RPMI7951 (cell line): ENCODE measurements around the gene ARNT2. TPM values are rescaled to one million over a fixed set of nuclear protein-coding genes. Genes with fewer than 3 reads are reported as not detected.
A peak's percentile ranks its signal among the peaks of the same experiment; 100 is the strongest.

Experiments used
- DNase-seq: peaks from one replicate; pipeline ENCODE4 v3.0.0-alpha.2; 2012; ENCODE audit warnings: low read depth
- total RNA-seq: library from RNA; depleted of rRNA; stranded (reverse); fragments of >200 nt; shearing (Covaris generic); gene quantifications from 2 replicates; pipeline ENCODE4 v1.2.3, GENCODE V29; 2014

Gene ARNT2
- total RNA-seq, 1 experiment from 2014 or later, result 2.3 TPM

- DNase-seq, result no peak
These were observed 62.4 kb downstream of the ARNT2 start for GRCh38 chr15:80466543-80466942.

DNA sequence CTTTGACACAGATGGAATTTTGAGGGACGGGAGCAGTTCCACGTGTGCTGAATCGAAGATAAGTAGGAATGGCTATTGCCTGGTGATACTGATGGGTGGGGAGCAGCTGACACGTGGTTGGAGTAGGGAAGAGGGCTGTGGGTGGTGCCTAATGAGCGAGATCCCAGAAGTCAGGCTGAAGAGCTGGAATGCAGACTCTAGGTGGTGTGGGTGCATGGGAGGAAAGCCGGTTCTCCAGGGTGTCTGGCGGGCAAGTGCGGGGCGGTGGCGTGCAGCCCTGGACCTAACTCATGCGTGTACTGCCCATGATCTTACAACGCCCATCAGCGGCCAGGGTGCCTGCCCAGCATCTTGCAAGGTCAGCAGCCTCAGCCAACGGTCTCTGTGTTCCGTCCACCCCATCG is 63.1 kb downstream of the ARNT2 start:
- no peak for DNase-seq

DNA sequence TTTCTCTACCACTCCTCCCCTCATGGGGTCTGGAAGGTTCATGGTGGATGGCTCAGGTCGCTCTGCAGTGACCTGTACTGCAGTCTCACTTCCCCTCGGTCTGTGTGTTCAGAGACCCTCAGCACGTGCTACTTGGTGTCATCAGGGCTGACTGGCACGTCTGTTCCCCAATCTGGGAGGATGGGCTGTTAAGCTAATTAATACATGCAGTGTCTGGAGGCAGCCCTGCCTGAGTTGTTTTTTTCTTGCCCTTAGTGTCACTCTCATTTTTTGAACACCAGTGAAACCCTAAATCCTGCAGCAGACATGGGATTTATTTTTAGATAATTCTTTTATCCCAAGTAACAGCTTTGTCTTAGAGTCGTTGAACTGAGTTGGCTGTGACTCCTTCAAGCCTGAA is 64.6 kb downstream of the ARNT2 start:
- DNase-seq, result no peak

GRCh38 chr15:80471881-80472280 is 67.7 kb downstream of the ARNT2 start:
- no peak for DNase-seq

DNA sequence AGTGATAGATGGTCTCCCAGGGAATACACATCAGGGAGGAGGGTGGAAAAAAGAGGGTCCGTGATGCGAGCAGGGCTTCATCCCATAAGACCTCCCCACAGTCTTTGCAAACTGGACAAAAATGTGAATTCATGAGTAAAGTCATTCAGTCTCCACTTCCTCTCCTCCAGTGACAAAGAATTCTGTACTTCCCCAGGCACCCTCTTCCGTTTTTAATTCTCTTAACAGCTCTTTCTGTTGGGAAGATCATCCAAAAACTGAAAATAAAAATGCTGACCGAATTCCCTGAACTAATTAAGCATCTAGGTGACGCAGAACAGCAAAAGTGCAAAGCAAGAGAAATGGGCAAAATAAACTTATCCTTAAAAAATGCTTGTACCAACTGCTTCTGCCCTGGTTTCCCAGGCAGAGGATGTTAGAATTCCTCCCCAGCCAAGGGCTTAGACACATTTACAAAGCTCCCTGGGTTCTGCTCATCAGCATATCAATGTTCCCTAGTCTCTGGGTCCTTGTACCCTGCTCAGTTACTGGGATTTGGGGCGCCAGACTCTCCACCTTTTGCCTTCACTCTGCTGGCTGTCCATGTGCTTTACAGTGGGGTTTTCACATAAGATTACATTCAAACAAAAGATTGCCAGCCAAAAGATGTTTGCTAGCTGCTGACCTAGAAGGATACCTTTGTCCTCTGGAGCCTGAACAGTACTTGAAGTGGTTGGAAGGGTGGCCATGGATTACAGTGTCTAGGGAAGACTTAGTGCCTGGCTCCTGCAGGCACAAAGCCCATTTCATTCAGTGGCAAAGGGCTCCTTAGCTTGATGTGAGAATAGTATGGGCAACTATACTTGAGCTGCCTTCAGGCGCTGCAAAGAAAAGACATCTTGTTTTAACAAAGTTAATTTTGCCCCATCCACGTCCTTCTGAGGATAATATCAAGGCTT is 69.4 kb downstream of the ARNT2 start:
- DNase-seq, result no peak

DNA sequence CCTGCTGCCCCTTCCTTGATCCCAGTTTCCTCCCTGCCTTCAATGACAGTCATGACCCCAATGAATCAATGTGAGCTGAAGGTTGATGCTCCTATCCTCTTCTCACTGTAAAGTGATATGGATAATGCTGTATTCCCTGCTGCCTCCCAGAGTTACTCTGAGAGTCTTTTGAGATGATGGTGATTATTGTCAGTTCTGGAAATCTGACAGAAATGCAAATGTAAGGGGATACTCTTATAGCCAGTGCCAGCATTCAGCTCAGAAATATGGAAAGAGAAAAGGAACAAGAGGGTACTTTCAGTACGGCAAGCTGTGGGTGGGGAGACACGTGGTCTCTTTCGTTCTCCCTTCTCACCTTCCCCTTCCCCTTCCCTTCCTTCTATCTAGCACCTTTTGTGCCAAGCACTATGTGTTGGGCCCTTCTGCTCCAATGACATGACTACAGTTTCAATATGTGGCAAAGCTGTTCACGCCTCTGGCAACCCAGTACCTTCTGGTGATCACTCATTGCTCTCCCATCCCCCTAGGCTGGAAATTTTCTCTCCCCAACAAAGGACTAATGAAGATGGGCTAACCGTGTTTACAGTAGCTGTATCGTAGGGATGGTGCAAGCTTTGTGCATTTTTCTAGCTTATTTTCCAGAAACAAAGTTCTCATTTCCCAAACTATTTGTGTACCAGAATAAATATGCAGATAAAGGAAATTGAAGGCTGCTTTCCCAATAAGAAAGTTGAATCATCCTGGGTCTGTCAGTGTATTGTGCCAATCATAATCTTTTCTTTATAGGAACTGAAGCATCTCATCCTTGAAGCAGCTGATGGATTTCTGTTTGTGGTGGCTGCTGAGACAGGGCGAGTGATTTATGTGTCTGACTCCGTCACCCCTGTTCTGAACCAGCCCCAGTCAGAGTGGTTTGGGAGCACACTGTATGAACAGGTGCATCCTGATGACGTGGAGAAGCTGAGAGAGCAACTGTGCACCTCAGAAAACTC is 70.3 kb downstream of the ARNT2 start:
- DNase-seq, result peak; percentile 67

GRCh38 chr15:80475572-80475971 is 71.4 kb downstream of the ARNT2 start:
- no peak for DNase-seq

- peak; percentile 66 for DNase-seq
These were observed 71.9 kb downstream of the ARNT2 start for GRCh38 chr15:80476036-80476435.

- DNase-seq, result peak; percentile 97
These were observed 73.9 kb downstream of the ARNT2 start for GRCh38 chr15:80478075-80478474.

DNA sequence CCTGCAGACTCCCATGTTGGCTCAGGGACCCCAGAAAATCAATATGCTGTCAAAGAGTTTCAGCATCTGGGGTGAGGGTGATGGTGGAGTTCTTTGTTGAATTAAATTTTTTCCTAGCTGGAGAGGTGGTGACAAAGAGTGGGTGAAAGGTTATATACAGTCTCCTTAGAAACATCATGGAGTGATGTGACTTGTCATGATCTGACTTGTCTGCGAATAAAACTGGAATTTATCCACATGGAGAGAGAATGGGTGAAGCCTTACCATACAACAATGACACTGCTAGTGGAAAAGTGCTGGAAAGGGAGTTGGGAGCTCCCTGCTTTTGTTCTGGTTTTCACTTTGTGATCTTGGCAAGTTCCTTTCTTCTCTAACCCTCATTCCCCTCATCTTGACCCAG is 75.0 kb downstream of the ARNT2 start:
- DNase-seq, result no peak

DNA sequence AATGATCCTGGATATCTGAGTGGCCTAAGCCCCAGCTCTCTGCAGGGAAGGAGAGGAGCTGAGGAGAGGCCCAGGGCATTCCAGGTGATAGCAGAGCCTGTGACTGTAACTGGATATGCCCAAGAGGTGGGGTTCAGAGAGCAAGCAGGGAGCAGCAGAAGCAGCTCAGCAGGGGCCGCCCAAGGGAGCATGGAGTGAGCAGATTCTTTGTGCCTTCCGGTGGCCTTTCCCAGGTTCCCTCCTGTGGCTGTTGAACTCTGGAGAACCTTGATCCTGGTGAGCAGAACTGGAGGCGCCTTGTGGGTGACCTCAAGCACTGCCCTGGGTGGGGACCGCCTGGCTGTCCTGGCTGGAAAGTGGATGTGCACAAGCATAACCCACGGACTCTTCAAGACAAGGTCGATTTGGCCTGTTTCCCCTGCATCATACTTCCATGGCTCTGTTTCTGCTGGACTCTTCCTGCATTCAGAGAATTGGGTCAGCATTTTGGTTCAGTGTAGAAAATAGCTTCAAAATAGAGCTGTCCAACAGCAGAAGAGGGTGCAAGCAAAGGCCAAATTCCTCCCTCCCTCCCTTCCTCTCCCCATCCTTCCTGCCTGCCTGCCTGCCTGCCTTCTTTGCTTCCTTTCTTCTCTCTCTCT is 76.1 kb downstream of the ARNT2 start:
- no peak for DNase-seq

GRCh38 chr15:80480909-80481308 is 76.7 kb downstream of the ARNT2 start:
- peak; percentile 95 for DNase-seq

GRCh38 chr15:80482696-80483095 is 78.5 kb downstream of the ARNT2 start:
- peak; percentile 32 for DNase-seq

DNA sequence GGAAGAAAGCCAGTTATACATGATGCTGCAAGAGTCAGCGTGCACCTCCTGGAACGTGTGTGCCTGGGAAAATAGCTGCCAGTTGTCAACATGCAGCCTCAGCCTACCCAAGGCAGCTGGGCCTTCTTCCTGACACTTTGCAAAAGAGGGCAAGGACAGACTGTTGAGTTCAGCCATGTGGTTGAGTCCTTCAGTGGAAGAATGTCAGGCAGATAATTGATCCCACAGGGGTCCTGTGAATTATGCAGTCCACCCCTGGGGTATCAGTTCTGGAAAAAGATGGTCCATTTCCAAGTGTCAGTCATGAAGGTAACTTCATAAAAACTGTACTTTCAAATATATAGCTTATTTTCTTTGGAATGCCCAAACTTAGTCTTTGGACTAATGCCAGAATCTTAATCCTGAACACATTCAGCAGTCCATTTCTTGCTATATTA is 79.6 kb downstream of the ARNT2 start:
- no peak for DNase-seq

DNA sequence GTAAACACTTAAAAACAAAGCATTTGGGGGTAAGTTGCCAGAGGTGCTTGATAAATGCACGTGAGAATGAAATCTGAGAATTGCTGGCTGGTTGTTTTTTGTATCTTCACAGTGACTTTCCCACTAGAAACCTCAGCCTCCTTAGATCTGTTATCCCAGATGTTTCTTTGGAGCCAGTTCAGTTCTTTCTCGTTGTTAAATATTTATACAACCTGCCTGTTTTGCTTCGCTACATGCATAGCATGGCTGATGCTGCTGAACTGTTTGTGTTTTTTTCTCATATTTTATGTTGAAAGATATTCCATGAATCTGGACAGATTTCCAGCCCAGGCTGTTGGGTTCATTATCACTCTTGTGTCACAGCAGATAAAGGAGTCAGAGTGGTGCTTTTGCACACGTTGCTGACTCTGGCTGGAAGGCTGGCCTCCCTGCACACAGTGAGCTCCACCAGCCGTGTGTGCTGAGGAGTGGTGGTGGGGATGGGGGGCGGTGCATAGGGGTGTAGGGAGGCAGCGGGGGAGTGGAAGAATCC is 80.2 kb downstream of the ARNT2 start:
- DNase-seq, result no peak

GRCh38 chr15:80485370-80486164 is 81.4 kb downstream of the ARNT2 start:
- DNase-seq, result no peak

GRCh38 chr15:80487839-80488390 is 83.7 kb downstream of the ARNT2 start:
- DNase-seq, result no peak

- peak; percentile 85 for DNase-seq
These were observed 84.9 kb downstream of the ARNT2 start for GRCh38 chr15:80489030-80489594.

DNA sequence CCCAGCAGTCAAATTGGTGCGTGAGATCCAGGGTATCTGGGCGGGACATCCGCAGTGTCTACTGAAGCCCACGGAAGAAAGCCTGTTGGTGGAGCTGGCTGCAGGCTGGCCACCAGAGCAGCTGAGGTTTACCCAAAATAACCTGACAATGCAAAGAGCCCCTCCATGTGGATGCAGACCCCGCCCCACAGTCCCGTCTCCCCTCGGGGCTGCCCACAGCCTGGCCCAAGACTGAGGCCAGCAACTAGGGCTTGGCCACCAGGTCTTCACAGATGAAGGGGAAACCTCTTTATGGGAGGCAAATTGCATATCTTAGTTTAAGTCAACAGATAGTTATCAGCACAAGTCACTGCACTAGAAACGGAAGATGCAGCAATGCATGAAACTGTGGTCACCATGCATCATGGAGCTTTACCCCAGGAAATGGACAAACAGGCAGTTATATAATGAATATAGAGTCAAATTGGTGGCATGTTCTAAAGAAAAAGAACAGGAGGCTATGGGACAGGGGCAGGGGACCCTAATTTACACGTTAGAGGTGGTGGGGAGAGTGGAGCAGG is 86.3 kb downstream of the ARNT2 start:
- no peak for DNase-seq
